ENCODE results near the gene SHROOM2.

SHROOM2 gene

DNA sequence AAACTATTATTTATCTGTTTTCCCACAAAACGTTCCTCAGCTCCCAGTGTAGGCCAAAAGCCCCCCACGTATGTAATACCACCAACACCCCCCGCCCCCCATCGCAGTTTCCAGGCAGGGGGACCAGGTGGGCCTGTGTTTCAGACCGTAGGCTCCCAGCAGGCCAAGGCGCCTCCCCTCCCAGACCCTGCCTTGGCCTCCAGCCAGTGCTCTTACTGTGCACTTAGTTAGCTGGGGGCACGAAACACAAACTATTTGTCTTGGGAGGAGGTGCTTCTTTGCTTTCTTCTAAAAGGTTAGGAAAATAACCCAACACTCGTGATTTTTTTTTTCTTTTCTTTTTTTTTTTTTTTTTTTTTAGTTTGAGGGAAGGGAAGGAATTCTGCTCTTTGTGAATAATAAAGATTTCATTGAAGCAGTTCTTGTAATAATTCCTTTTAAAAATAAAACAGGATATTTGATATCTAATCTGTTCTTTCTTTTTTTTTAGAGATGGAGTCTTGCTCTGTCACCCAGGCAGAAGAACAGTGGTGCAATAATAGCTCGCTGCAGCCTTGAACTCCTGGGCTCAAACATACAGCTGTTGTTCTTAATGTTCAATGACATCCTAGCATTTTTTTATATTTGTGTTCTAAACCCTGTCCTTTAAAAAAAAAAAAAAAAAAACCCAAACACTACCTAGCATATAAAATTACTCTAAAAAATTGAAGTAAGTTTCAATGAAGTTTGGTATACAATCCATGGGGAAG lies 98.0 kb downstream of the SHROOM2 start:
- ChIA-PET CTCF (interaction anchor here (0.6 to 1.1 kb wide), 2 partner anchors 223 to 236 kb away, joined by 5 read pairs; no protein-coding TSS in a partner anchor), POLR2A (interaction anchor here (0.7 kb wide), 1 partner anchor 340 kb away, joined by 4 read pairs; no protein-coding TSS in a partner anchor)
- TF ChIP-seq ZNF174 (tag by site-specific recombination; IDR thresholded peaks at IDR 0.05): no peak
- no peak for TF ChIP-seq ZXDB (tag by site-specific recombination; IDR thresholded peaks at IDR 0.05)
- TF ChIP-seq CTCF (tag by site-specific recombination; IDR thresholded peaks at IDR 0.05): no peak
- TF ChIP-seq ZFHX2 (tag by site-specific recombination; conservative IDR thresholded peaks at IDR 0.05): no peak
- TF ChIP-seq ZNF488 (tag by site-specific recombination; IDR thresholded peaks at IDR 0.05): no peak
- TF ChIP-seq, protein P1, sequence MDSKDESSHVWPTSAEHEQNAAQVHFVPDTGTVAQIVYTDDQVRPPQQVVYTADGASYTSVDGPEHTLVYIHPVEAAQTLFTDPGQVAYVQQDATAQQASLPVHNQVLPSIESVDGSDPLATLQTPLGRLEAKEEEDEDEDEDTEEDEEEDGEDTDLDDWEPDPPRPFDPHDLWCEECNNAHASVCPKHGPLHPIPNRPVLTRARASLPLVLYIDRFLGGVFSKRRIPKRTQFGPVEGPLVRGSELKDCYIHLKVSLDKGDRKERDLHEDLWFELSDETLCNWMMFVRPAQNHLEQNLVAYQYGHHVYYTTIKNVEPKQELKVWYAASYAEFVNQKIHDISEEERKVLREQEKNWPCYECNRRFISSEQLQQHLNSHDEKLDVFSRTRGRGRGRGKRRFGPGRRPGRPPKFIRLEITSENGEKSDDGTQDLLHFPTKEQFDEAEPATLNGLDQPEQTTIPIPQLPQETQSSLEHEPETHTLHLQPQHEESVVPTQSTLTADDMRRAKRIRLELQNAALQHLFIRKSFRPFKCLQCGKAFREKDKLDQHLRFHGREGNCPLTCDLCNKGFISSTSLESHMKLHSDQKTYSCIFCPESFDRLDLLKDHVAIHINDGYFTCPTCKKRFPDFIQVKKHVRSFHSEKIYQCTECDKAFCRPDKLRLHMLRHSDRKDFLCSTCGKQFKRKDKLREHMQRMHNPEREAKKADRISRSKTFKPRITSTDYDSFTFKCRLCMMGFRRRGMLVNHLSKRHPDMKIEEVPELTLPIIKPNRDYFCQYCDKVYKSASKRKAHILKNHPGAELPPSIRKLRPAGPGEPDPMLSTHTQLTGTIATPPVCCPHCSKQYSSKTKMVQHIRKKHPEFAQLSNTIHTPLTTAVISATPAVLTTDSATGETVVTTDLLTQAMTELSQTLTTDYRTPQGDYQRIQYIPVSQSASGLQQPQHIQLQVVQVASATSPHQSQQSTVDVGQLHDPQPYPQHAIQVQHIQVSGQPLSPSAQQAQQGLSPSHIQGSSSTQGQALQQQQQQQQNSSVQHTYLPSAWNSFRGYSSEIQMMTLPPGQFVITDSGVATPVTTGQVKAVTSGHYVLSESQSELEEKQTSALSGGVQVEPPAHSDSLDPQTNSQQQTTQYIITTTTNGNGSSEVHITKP (tag by site-specific recombination; IDR thresholded peaks at IDR 0.05): no peak
- no peak for TF ChIP-seq ZNF404 (tag by site-specific recombination; IDR thresholded peaks at IDR 0.05)
- TF ChIP-seq, protein P2, sequence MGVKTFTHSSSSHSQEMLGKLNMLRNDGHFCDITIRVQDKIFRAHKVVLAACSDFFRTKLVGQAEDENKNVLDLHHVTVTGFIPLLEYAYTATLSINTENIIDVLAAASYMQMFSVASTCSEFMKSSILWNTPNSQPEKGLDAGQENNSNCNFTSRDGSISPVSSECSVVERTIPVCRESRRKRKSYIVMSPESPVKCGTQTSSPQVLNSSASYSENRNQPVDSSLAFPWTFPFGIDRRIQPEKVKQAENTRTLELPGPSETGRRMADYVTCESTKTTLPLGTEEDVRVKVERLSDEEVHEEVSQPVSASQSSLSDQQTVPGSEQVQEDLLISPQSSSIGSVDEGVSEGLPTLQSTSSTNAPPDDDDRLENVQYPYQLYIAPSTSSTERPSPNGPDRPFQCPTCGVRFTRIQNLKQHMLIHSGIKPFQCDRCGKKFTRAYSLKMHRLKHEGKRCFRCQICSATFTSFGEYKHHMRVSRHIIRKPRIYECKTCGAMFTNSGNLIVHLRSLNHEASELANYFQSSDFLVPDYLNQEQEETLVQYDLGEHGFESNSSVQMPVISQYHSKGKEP (tag by site-specific recombination; IDR thresholded peaks at IDR 0.05): no peak
- TF ChIP-seq REPIN1 (tag by site-specific recombination; IDR thresholded peaks at IDR 0.05; ENCODE audit: low read depth): no peak
- TF ChIP-seq ZNF518A (tag by site-specific recombination; conservative IDR thresholded peaks at IDR 0.05; ENCODE audit: low read depth): no peak
- TF ChIP-seq YY1 (tag by site-specific recombination; IDR thresholded peaks at IDR 0.05): no peak
- TF ChIP-seq ZNF2 (tag by site-specific recombination; IDR thresholded peaks at IDR 0.05): no peak
- no peak for TF ChIP-seq ZNF341 (tag by site-specific recombination; IDR thresholded peaks at IDR 0.05; ENCODE audit: low read depth)
- TF ChIP-seq, protein P3, sequence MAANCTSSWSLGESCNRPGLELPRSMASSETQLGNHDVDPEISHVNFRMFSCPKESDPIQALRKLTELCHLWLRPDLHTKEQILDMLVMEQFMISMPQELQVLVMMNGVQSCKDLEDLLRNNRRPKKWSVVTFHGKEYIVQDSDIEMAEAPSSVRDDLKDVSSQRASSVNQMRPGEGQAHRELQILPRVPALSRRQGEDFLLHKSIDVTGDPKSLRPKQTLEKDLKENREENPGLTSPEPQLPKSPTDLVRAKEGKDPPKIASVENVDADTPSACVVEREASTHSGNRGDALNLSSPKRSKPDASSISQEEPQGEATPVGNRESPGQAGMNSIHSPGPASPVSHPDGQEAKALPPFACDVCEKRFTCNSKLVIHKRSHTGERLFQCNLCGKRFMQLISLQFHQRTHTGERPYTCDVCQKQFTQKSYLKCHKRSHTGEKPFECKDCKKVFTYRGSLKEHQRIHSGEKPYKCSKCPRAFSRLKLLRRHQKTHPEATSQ (tag by site-specific recombination; IDR thresholded peaks at IDR 0.05): no peak
- no peak for TF ChIP-seq KLF16 (tag by site-specific recombination; IDR thresholded peaks at IDR 0.05)
- TF ChIP-seq HOXD13 (CRISPR knock-in tag; IDR thresholded peaks at IDR 0.05; ENCODE audit: borderline replicate concordance): no peak
- no peak for TF ChIP-seq HIC1 (tag by site-specific recombination; IDR thresholded peaks at IDR 0.05)
- Histone ChIP-seq H3K4me1 (ENCODE audit: control insufficient read depth, insufficient read depth, low read length) (no peaks in the 10 kb centered on the region), H3K36me3 (ENCODE audit: control insufficient read depth in 2 of 2, insufficient read depth in 1 of 2, low read length in 2 of 2) (peaks cover 0 to 3% of the 10 kb centered on the region in 2 experiments; a peak in 1 of 3 replicates), H3K27ac (ENCODE audit: extremely low read depth, low read depth, low read length) (no peak overlapping the region), H3K4me3 (ENCODE audit: low read depth, low read length) (no peak overlapping the region), H3K9me3 (ENCODE audit: control insufficient read depth, insufficient read depth, low read depth, low read length) (no peaks in the 10 kb centered on the region)

All from HEK293 (cell line).